Upper lobe of right lung (tissue), 1 donor: ENCODE results near the gene RCOR2. TPM values are rescaled to one million over a fixed set of nuclear protein-coding genes. Genes with fewer than 3 reads are reported as not detected.

Source experiments
- ATAC-seq: fragments of 200-7000 bp; cut with Tn5 transposase; one replicate; pipeline ENCODE4 v1.9.1; 2020; ENCODE audit warnings: mild to moderate bottlenecking, moderate library complexity
- DNase-seq: peaks from one replicate; pipeline ENCODE4 v3.0.0-alpha.2; 2020
- H3K27ac ChIP-seq: fragments of 200-600 bp; one replicate; pipeline ENCODE4 v1.8.0; 2022
- H3K27me3 ChIP-seq: fragments of 200-600 bp; one replicate; pipeline ENCODE4 v1.8.0; 2022; ENCODE audit warnings: mild to moderate bottlenecking
- H3K36me3 ChIP-seq: fragments of 200-600 bp; one replicate; pipeline ENCODE4 v1.8.0; 2022
- H3K4me1 ChIP-seq: fragments of 200-600 bp; one replicate; pipeline ENCODE4 v1.8.0; 2022
- H3K4me3 ChIP-seq: fragments of 200-600 bp; one replicate; pipeline ENCODE4 v1.8.0; 2022; ENCODE audit warnings: mild to moderate bottlenecking
- H3K9me3 ChIP-seq: fragments of 200-600 bp; one replicate; pipeline ENCODE4 v1.8.0; 2022
- intact Hi-C: fragments of 100-400 bp; cut with DNase I; formaldehyde crosslinking; loops from one replicate; pipeline ENCODE4 v1.11.0; 2022
- total RNA-seq: library from RNA; stranded (reverse); fragmentation: NEBNext Ultra II Directional; extraction: Animal tissue kit (Norgen Biotek cat#: 25700); gene quantifications from one replicate; pipeline ENCODE4 v1.2.1, GENCODE V29; 2021
- TF ChIP-seq, protein P1 (sequence below): fragments of 200-600 bp; IDR thresholded peaks from one replicate; pipeline ENCODE4 v1.8.0; 2022; ENCODE audit warnings: antibody characterized with exemption
- donor health status: DM: no; HTN: yes; CAD: no; lungs with severe emphysema.

Gene RCOR2
- total RNA-seq, 1 donor from 2014 or later, result 0.69 TPM

DNA sequence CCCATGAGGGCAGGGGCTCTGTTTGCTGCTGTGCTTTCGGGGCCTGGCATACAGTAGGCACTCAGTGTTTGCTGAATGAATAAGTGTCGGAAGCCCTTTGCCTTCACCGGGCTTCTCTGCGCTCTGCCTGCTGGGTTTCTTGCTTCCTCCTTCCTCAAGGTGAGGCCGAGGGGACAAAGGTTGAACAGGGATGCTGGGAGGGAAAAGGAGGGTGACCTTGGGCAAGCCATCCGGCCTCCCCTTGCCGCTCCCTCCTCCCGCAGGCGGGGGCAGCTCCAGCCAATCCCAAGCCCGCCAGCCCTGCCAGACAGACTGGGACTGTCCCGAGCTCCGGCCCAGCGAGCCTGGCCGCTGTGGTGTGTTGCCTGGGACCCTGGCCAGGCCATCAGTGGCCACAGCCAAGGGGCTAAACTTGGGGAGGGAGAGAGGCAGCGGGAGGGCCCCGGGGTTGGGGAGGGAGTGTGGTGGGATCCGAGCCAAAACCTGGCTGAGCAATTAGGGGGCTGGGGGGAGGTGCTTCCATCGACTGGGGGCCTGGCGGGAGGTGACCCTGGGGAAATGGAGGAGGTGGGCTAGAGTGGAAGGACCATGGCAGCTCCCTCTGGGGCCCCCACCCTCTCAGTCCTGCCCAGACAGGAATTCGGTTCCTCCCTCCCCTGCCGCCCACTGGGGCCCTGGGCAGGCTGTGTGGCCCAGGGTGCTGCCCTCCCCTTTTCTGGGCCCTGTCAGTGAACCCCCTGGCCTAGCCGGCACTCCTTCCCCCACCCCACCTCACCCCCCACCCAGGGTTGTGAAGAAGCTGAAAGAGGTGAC lies 3.4 kb upstream of the RCOR2 start:
- Histone ChIP-seq H3K27me3 (no peaks in the 10 kb centered on the region), H3K9me3 (no peaks in the 10 kb centered on the region), H3K27ac (no peak overlapping the region), H3K4me1 (peaks cover 41% of the 10 kb centered on the region), H3K36me3 (no peaks in the 10 kb centered on the region), H3K4me3 (no peak overlapping the region)
- intact Hi-C loops, result no loop called here
- DNase-seq (peak; percentile 78), ATAC-seq (peak; percentile 44)
- TF ChIP-seq, protein P1, sequence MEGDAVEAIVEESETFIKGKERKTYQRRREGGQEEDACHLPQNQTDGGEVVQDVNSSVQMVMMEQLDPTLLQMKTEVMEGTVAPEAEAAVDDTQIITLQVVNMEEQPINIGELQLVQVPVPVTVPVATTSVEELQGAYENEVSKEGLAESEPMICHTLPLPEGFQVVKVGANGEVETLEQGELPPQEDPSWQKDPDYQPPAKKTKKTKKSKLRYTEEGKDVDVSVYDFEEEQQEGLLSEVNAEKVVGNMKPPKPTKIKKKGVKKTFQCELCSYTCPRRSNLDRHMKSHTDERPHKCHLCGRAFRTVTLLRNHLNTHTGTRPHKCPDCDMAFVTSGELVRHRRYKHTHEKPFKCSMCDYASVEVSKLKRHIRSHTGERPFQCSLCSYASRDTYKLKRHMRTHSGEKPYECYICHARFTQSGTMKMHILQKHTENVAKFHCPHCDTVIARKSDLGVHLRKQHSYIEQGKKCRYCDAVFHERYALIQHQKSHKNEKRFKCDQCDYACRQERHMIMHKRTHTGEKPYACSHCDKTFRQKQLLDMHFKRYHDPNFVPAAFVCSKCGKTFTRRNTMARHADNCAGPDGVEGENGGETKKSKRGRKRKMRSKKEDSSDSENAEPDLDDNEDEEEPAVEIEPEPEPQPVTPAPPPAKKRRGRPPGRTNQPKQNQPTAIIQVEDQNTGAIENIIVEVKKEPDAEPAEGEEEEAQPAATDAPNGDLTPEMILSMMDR, result no peak

DNA sequence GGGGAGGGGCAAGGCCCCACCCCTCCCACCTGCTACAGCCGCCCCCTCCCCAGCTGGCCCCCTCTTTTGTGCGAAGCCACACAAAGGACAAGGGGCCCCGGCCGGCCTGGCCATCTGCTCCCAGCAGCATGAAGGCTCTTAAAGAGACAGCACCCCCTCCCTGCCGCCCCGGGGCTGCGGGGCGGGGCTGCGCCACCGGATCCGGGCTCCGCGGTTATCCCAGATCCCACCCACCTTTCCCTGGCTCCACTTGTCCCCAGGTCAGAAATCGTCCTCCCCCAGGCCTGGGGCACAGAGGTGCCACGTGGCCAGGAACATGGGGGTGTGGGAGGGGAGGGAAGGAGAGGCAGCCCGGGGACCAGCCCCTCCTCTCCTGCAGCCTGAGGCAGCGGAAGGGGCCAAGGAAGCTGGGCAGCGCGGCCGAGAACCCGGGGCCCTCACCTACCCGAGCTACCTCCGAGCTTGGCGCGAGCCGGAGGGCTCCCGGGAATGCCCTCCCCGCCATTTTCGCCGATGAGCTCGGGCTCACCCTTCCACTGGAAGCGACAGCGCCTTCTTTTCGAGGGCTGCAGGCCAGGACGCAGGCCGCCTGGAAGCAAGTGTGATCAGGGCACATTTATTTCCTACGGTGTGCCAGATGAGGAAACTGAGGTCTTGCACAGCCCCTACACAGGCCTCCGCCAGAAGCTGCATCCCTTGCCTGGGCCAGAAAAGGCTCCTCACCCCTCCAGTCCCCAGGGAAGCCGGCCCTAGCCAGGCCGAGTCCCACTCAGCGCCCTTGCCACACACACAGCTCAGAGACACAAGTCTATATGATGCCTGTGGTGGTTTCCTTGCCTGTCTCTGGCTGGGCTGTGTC lies 2.5 kb upstream of the RCOR2 start:
- H3K9me3 ChIP-seq, result no peaks in the 10 kb centered on the region
- no peak for DNase-seq
- H3K27ac ChIP-seq, result peak overlapping the region; percentile 13
- no peak for ATAC-seq
- H3K36me3 ChIP-seq, result no peaks in the 10 kb centered on the region
- peak overlapping the region; percentile 23 for H3K4me3 ChIP-seq
- peaks cover 44% of the 10 kb centered on the region for H3K4me1 ChIP-seq
- intact Hi-C loops, result no loop called here
- TF ChIP-seq, protein P1, result no peak
- H3K27me3 ChIP-seq, result no peaks in the 10 kb centered on the region

DNA sequence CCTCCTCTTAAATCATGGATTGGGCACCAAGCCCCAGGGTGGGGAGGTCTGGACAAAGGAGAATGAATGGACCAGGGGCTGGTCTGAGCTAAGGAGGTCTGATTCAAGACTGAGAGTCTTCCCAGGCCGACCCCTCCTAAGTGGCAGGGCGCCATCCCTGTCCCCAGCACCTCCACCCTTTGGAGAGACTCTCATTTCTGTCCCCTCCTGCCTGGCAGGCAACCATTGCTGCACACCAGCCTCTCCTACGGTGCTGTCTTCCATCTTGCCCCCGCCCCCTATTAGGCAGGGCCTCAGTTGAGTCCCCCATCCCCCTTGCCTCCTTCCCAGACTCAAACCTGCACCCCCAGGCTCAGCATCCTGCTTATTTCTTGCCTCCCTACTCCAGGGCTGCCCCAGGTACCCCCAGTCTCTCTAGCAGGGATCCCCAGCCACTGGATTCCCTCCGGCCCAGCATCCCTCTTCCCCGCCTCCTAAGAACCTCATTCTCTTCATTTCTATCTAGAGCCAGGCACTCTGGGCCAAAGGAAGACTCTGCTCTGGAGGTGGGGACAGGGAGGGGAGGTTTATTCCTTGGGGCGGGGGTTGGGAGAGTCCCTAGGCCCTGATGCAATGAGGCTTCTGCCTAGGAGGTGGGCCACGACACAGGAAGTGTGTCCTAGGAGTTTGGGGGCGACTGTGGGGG lies 1.7 kb upstream of the RCOR2 start:
- no peak for ATAC-seq
- no peaks in the 10 kb centered on the region for H3K36me3 ChIP-seq
- H3K27me3 ChIP-seq, result no peaks in the 10 kb centered on the region
- H3K4me1 ChIP-seq, result peaks cover 44% of the 10 kb centered on the region
- no peak for DNase-seq
- TF ChIP-seq, protein P1, result no peak
- peak overlapping the region; percentile 51 for H3K27ac ChIP-seq
- peak overlapping the region; percentile 23 for H3K4me3 ChIP-seq
- H3K9me3 ChIP-seq, result no peaks in the 10 kb centered on the region
- intact Hi-C loops, result no loop called here

DNA sequence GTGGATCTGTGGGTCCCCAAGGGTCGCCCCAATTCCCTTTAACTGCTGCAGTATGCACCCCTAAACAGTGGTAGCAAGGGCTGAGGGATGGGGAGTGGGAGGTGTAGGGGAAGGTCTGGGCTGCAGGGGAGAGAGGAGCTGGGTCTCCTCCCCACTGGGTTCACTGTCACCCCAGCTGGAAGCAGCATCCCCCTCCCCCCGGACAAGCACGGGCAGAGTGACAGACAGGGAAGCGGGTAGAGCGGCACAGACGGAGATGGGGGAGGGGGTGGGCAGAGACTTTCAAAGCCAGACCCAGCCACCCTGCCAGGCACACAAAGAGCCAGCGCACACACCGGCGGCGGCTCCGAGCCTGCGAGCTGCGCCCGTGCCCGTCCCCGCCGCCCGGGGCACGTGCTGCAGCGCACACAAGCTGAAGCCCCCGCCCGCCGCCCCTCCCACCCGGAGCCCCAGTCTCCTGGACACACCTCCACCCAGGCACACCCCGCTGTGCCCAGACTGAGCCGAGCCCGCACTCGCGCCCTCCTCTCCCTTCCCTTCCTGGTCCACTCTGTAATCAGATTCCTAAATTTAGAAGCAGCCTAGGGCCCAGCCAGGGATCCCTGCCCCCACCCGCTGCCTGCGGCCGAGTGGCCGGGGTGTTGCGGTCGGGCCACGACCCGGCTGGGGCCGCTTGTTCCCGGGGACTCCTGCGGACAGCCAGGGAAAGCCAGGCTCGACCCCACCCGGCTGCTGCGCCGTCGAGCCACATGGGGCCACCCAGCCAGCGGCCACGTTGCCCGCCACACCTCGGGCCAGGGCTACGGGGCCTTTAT lies 935 bp upstream of the RCOR2 start:
- Histone ChIP-seq H3K4me3 (peak overlapping the region; percentile 50), H3K4me1 (peaks cover 44% of the 10 kb centered on the region), H3K27ac (peak overlapping the region; percentile 51), H3K36me3 (no peaks in the 10 kb centered on the region), H3K9me3 (no peaks in the 10 kb centered on the region), H3K27me3 (no peaks in the 10 kb centered on the region)
- ATAC-seq (peak; percentile 31), DNase-seq (no peak)
- TF ChIP-seq, protein P1, result no peak
- intact Hi-C loops, result no loop called here
